Transverse colon (tissue), 4 donors: ENCODE data around the gene BEST2. TPM values are rescaled to one million over a fixed set of nuclear protein-coding genes. Genes with fewer than 3 reads are reported as not detected.
"Not testable (repeated sequence)": the region's sequence is repeated elsewhere in the genome, so short reads cannot be mapped to it uniquely, and the experiment has no call there.

ENCODE experiments used
- DNase-seq: peaks from one replicate; pipeline ENCODE4 v3.0.0-alpha.2; 2019
- H3K27ac ChIP-seq, 4 donors: fragments of 200-600 bp; sonication (generic); 2 replicates each; pipeline ENCODE4 v1.5.1; 2016 to 2018; ENCODE audit warnings: inconsistent platforms in 4 of 4
- H3K27me3 ChIP-seq: fragments of 200-600 bp; sonication (generic); 2 replicates; pipeline ENCODE4 v1.5.1; 2017; ENCODE audit warnings: inconsistent platforms
- H3K36me3 ChIP-seq, 4 donors: fragments of 200-600 bp; sonication (generic); 2 replicates each; pipeline ENCODE4 v1.5.1; 2017 to 2019; ENCODE audit warnings: inconsistent platforms in 4 of 4
- H3K4me1 ChIP-seq, 4 donors: fragments of 200-600 bp; sonication (generic); 2 replicates each; pipeline ENCODE4 v1.5.1; 2017 to 2020; ENCODE audit warnings: inconsistent platforms in 4 of 4
- H3K4me3 ChIP-seq, 4 donors: fragments of 200-600 bp; sonication (generic); 1 replicate in 1 of 4; 2 replicates in 3 of 4; pipeline versions ENCODE4 v1.5.1 to v1.6.1; 2017 to 2019; ENCODE audit warnings: inconsistent platforms in 4 of 4
- H3K9me3 ChIP-seq, 2 donors: fragments of 200-600 bp; sonication (generic); 2 replicates each; pipeline ENCODE4 v1.5.1; 2017 to 2019; ENCODE audit warnings: inconsistent platforms in 2 of 2
- EP300 ChIP-seq: sonication (generic); formaldehyde crosslinking; IDR thresholded peaks from one replicate; pipeline ENCODE4 v1.6.1; 2017; ENCODE audit warnings: antibody characterized with exemption, low read depth
- POLR2A ChIP-seq: fragments of 450-650 bp; IDR thresholded peaks from one replicate; pipeline ENCODE4 v1.6.1; 2016; ENCODE audit warnings: antibody characterized with exemption, mild to moderate bottlenecking, moderate library complexity
- POLR2AphosphoS5 ChIP-seq, 3 donors: sonication (generic); formaldehyde crosslinking; IDR thresholded peaks; one replicate each; pipeline ENCODE4 v1.6.1; 2016; ENCODE audit warnings: antibody characterized with exemption in 3 of 3
- WGBS, 2 donors: methylation state at CpG; one replicate each; pipeline ENCODE4 v1.1.5; 2018; ENCODE audit warnings: low coverage in 1 of 2; 5-methylcytosine and 5-hydroxymethylcytosine counted together
- in situ Hi-C, 4 donors: fragments of 200-750 bp; cut with MboI; loops; one replicate each; pipeline versions ENCODE4 v1.15.0 to v1.15.1; 2017; ENCODE audit warnings: low sequenced_read_pairs in 3 of 4, low pct_ligation_motif_present in 1 of 4, low pct_unique_long_range_greater_than_20kb in 1 of 4
- intact Hi-C: fragments of 100-400 bp; cut with DNase I; formaldehyde crosslinking; loops from one replicate; pipeline ENCODE4 v1.15.1; 2023; ENCODE audit warnings: low total_unique reads
- total RNA-seq, 4 donors: library from RNA; depleted of rRNA; stranded (reverse); fragments of >200 nt; gene quantifications; one replicate each; pipeline ENCODE4 v1.1.0, GENCODE V29; 2016
- TF ChIP-seq, protein P1 (sequence below), 5 experiments: fragments of 200-600 bp in 3 of 5; fragments of 450-650 bp in 2 of 5; sonication (generic) in 3 of 5; IDR thresholded peaks; 1 replicate in 2 of 5; 2 replicates in 3 of 5; pipeline ENCODE4 v1.5.1; 2016 to 2017; ENCODE audit warnings: antibody characterized with exemption in 5 of 5, inconsistent platforms in 3 of 5, mild to moderate bottlenecking in 2 of 5, moderate library complexity in 1 of 5

The BEST2 gene
- total RNA-seq, 4 donors from 2014 or later = 121 to 325 (median 141) TPM

GRCh38 chr19:12796146-12797071, 44.8 kb downstream of the BEST2 start:
- in situ Hi-C loops = no loop called here
- DNase-seq = peak; percentile 85
- peaks cover 12 to 43% (median 25%) of the 10 kb centered on the region in 4 donors for H3K4me1 ChIP-seq
- WGBS, 2 donors = 0 to 4% methylated on average over 8 to 18 of the region's 18 CpGs
- no peaks in the 10 kb centered on the region for H3K9me3 ChIP-seq
- H3K36me3 ChIP-seq = no peaks in the 10 kb centered on the region
- intact Hi-C loops = loop anchor here (1.0 kb wide), 1 partner anchor 19 kb away; no protein-coding TSS in a partner anchor
- TF ChIP-seq POLR2AphosphoS5 (IDR thresholded peaks at IDR 0.05) (peak in 2 of 3 donors; percentile 66 to 85), POLR2A (peak; percentile 72), EP300 (no peak)
- TF ChIP-seq, protein P1, sequence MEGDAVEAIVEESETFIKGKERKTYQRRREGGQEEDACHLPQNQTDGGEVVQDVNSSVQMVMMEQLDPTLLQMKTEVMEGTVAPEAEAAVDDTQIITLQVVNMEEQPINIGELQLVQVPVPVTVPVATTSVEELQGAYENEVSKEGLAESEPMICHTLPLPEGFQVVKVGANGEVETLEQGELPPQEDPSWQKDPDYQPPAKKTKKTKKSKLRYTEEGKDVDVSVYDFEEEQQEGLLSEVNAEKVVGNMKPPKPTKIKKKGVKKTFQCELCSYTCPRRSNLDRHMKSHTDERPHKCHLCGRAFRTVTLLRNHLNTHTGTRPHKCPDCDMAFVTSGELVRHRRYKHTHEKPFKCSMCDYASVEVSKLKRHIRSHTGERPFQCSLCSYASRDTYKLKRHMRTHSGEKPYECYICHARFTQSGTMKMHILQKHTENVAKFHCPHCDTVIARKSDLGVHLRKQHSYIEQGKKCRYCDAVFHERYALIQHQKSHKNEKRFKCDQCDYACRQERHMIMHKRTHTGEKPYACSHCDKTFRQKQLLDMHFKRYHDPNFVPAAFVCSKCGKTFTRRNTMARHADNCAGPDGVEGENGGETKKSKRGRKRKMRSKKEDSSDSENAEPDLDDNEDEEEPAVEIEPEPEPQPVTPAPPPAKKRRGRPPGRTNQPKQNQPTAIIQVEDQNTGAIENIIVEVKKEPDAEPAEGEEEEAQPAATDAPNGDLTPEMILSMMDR (IDR thresholded peaks at IDR 0.05) = peak; percentile 93 to 100 (median 96)
- no peaks in the 10 kb centered on the region for H3K27me3 ChIP-seq
- H3K4me3 ChIP-seq = peak overlapping the region in 1 of 4 donors; percentile 32
- H3K27ac ChIP-seq = peak overlapping the region; percentile 97 to 99 (median 98)

DNA sequence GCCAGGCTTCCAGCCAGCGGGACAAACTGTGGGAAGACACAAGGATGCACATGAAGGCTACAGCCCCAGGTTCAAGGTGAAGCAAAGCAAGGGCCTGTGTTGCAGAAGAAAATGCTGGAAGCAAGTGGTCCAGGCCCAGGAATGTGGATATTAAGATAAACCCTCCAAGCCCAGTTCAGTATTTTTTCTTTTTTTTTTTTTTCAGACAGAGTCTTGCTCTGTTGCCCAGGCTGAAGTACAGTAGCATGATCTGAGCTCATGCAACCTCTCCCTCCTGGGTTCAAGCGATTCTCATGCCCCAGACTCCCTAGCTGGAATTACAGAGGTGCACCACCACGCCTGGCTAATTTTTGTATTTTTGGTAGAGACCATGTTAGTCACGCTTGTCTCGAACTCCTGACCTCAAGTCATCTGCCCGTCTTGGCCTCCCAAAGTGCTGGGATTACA, 45.6 kb downstream of the BEST2 start:
- Histone ChIP-seq H3K36me3 (no peaks in the 10 kb centered on the region), H3K9me3 (no peaks in the 10 kb centered on the region), H3K4me1 (peaks cover 12 to 45% (median 28%) of the 10 kb centered on the region in 4 donors), H3K4me3 (no peak overlapping the region), H3K27ac (peak overlapping the region in 2 of 4 donors; percentile 99), H3K27me3 (no peaks in the 10 kb centered on the region)
- WGBS, 2 donors = 86 to 89% methylated on average over 4 to 6 of the region's 6 CpGs
- peak in 1 of 3 donors; percentile 62 for TF ChIP-seq POLR2AphosphoS5 (IDR thresholded peaks at IDR 0.05)
- no peak for TF ChIP-seq EP300
- TF ChIP-seq POLR2A = no peak
- in situ Hi-C loops = no loop called here
- intact Hi-C loops = no loop called here
- DNase-seq = no peak

DNA sequence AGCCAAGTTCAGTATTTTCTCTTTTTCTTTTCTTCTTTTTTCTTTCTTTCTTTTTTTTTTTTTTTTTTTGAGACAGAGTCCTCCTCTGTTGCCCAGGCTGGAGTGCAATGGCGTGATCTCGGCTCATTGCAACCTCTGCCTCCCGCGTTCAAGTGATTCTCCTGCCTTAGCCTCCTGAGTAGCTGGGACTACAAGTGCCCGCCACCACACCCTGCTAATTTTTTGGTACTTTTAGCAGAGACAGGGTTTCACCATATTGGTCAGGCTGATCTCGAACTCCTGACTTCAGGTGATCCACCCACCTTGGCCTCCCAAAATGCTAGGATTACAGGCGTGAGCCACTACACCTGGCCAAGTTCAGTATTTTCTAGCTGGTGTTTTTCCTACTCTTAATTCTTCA, 46.0 kb downstream of the BEST2 start:
- H3K9me3 ChIP-seq, in situ Hi-C loops, DNase-seq, H3K4me3 ChIP-seq, H3K36me3 ChIP-seq, intact Hi-C loops, H3K27me3 ChIP-seq, H3K27ac ChIP-seq: not testable (repeated sequence)
- H3K4me1 ChIP-seq = peaks cover 16 to 49% (median 32%) of the 10 kb centered on the region in 4 donors
- 83 to 95% methylated on average over 2 to 7 of the region's 7 CpGs for WGBS, 2 donors

DNA sequence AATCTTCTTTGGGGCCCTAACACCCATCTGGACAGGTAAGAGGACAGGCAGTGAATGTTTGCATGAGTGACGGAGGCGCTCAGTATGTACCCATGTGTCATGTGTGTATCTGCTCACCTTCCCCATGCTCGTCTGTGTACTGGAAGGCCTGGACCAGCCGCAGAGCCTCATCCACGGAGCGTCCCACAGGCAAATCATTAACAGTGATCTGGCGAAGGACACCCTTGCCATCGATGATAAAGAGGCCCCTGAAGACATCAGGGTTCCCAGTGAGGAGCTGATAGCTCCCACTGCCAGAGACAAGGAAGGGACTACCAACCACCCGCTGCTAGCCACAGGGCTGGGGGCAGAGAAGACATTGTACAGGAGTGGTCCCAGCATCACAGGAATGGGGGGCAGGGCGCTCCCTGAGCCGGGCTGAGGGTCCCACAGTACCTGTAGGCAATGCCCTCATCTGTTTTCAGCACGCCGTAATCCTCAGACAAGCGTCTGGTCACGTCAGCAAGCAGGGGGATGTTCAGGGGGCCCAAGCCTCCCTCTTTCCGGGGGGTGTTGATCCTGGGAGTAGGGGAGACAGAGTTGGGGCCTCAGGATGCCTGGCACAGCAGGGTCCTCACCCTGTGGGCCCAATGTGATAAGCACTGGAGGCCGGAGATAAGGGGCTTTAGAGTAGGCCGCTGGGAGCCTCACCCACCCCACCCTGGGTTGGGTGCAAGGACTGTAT, 48.3 kb downstream of the BEST2 start:
- intact Hi-C loops (loop anchor here (5.0 kb wide), 1 partner anchor 33 kb away; no protein-coding TSS in a partner anchor), in situ Hi-C loops (no loop called here)
- WGBS, 2 donors = 86% methylated on average over 18 of the region's 18 CpGs; no CpG with 5 or more reads in 1 of the 2 donors
- Histone ChIP-seq H3K27me3 (no peaks in the 10 kb centered on the region), H3K27ac (peak overlapping the region in 2 of 4 donors; percentile 81 to 88), H3K9me3 (no peaks in the 10 kb centered on the region), H3K36me3 (no peaks in the 10 kb centered on the region), H3K4me3 (no peak overlapping the region), H3K4me1 (peaks cover 16 to 41% (median 29%) of the 10 kb centered on the region in 4 donors)
- TF ChIP-seq, protein P1 (IDR thresholded peaks at IDR 0.05) = no peak
- TF ChIP-seq EP300 = no peak
- TF ChIP-seq POLR2AphosphoS5 (IDR thresholded peaks at IDR 0.05) = peak in 1 of 3 donors; percentile 20
- TF ChIP-seq POLR2A = no peak
- no peak for DNase-seq
